ENCODE measurements around the gene NRARP. TPM values are rescaled to one million over a fixed set of nuclear protein-coding genes. Genes with fewer than 3 reads are reported as not detected.

Gene NRARP
- total RNA-seq, 1 experiment from 2014 or later: 1.0 TPM

DNA sequence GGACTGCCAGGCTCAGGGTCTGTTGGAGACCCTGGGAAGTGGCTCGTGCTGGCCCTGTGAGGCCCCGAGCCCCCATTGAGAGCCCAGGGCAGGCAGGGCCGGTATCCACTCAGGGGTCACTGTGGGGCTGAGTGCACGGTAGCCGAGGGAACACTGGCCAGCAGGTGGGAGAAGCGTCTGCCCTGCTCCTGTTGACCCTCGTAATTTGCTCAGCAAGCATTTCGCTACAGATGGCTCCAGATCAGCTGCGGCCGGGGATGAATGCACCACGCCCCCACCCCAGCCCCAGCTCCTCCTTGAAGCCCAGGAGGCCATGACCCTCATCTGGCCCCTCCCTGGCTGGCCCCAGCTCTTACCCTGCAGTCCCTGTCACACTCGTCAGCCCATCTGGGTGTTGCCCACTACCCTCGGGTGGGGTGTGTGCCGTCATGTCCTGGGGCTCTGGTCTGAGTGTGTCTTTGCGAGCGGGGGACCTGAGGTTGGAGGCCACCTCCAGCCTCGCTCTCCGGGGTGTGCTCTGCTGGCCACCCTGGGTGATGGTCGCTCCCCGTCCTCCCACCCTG lies 6.1 kb upstream of the NRARP start:
- H3K4me3 ChIP-seq: no peak overlapping the region
- no peak overlapping the region for H3K27ac ChIP-seq
- peaks cover 13% of the 10 kb centered on the region for H3K27me3 ChIP-seq
- H3K4me1 ChIP-seq: peaks cover 23% of the 10 kb centered on the region
- no peaks in the 10 kb centered on the region for H3K9me3 ChIP-seq (replicated peaks)
- no peak for DNase-seq
- no peaks in the 10 kb centered on the region for H3K36me3 ChIP-seq

DNA sequence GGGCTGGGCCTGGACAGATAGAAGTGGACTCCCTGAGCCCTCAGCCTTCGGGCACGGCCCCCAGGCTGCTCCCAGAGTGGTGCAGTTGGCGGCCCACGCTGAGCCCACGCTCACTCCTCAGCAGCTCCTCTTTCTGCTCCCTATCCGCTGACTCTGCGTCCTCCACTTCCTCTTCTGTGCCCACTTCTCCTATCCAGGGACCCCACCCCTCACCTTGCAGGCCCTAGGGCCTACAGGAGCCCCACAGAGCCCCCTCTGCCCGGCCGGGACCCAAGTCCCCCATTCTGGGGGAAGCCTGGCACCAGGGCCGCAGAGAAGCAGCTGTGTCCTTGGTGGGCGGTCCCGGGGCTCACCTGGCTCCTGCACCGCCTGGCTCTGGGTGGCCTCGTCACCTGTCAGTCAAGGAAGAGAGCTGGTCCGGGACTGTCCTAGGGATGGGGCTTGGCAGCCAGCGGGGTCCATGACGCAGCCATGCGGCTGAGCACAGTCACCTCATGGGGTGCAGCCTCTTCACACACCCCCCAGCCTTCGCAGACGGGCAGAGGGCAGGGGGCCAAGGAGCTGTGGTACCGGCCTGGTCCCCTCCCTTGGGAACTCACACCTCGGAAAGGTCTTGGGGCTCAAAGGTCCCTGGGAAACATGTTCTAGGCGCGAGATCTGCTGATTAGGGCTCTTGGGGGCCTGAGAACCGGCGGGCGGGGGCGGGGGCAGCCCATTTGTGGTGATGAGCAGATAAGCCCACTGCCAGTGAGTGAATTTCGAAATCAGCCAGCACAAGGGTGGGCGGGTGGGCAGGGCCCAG lies 5.4 kb upstream of the NRARP start:
- peaks cover 10% of the 10 kb centered on the region for H3K27me3 ChIP-seq
- no peak for DNase-seq

DNA sequence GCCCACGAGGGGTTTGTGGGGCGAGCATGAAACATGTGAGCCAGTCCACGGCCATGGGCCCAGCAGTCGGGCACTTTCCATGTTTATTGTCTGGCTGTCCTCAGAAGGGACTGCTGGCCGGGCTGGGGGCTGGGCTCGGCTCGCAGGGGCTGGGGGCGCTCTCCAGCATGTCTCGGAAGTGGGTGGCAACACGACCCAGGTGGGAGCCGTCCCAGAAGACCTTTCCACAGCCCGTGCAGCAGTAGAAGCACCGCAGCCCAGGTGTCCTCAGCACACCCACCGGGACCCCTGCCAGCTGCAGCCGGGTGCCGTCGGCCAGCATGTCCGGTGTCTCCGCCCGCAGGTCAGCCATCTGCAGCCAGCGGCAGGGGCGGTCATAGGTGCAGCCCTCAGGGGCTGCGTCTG lies 4.8 kb upstream of the NRARP start:
- no peaks in the 10 kb centered on the region for H3K9me3 ChIP-seq (replicated peaks)
- H3K36me3 ChIP-seq: no peaks in the 10 kb centered on the region
- peaks cover 10% of the 10 kb centered on the region for H3K27me3 ChIP-seq
- DNase-seq: no peak
- H3K4me1 ChIP-seq: peaks cover 23% of the 10 kb centered on the region
- no peak overlapping the region for H3K27ac ChIP-seq
- no peak overlapping the region for H3K4me3 ChIP-seq

More for the DNA sequence above, 5.4 kb upstream of the NRARP start:
- Histone ChIP-seq H3K36me3 (no peaks in the 10 kb centered on the region), H3K9me3 (replicated peaks) (no peaks in the 10 kb centered on the region), H3K4me3 (no peak overlapping the region), H3K4me1 (peaks cover 23% of the 10 kb centered on the region), H3K27ac (no peak overlapping the region)

DNA sequence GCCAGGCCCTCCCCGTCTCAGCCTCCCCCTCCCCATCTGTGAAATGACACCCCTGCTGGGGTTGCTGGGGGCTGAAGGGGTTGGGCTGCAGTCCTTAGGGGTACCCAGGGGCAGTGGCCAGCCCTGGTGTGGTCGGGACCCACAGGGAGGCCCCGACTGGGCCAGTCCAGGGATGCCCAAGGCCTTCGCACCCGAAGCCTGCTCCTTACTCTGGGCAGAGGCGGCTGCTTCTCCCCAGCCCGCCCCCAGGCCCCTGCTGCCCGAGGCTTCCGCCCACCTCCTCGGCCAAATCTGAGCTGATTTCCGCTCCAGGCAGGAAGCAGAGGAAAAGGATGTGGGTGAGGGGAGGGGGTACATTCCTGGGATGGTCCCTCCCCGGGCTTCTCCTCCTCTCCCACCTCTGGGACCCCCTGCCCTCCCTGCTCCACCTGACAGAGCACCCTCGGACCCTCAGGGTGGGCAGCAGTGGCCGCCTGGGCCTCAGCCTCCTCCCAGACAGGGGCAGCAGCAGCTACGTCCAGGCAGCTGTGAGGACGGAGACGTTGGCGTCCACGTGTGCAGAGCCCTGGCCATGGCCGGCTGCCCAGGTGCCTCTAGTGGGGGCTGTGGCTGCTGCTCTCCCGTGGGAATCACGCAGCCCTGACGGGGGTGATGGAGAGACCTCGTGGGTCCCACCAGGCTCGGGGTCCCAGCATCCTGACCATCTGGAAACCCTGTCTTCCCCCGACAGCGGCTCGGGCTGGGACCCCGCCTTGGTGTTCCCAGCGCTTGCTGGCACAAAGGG lies 4.2 kb upstream of the NRARP start:
- peak overlapping the region; percentile 80 for H3K27ac ChIP-seq
- no peaks in the 10 kb centered on the region for H3K9me3 ChIP-seq (replicated peaks)
- peak; percentile 31 to 36 for DNase-seq
- H3K4me3 ChIP-seq: peak overlapping the region; percentile 51
- peaks cover 4% of the 10 kb centered on the region for H3K27me3 ChIP-seq
- peaks cover 23% of the 10 kb centered on the region for H3K4me1 ChIP-seq
- no peaks in the 10 kb centered on the region for H3K36me3 ChIP-seq

DNA sequence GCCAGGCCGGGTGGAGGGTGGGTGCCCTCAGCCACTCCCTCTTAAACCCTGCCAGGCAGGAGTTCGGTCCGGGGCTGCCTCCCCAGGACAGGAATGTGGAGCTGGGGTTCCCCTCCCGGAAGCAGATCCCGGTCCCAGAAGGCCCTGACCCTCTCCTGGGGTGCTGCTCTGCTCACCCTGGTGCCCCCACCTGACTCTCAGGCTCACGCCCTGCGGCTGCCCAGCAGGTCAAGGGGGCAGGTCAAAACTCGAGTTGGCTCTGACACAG lies 3.7 kb upstream of the NRARP start:
- peaks cover 4% of the 10 kb centered on the region; the same call in 1 of the 2 replicates for H3K27me3 ChIP-seq
- H3K27ac ChIP-seq: peak overlapping the region; percentile 80
- H3K36me3 ChIP-seq: no peaks in the 10 kb centered on the region
- peak overlapping the region; percentile 51 for H3K4me3 ChIP-seq
- H3K9me3 ChIP-seq (replicated peaks): no peaks in the 10 kb centered on the region
- DNase-seq: no peak
- peaks cover 23% of the 10 kb centered on the region for H3K4me1 ChIP-seq

DNA sequence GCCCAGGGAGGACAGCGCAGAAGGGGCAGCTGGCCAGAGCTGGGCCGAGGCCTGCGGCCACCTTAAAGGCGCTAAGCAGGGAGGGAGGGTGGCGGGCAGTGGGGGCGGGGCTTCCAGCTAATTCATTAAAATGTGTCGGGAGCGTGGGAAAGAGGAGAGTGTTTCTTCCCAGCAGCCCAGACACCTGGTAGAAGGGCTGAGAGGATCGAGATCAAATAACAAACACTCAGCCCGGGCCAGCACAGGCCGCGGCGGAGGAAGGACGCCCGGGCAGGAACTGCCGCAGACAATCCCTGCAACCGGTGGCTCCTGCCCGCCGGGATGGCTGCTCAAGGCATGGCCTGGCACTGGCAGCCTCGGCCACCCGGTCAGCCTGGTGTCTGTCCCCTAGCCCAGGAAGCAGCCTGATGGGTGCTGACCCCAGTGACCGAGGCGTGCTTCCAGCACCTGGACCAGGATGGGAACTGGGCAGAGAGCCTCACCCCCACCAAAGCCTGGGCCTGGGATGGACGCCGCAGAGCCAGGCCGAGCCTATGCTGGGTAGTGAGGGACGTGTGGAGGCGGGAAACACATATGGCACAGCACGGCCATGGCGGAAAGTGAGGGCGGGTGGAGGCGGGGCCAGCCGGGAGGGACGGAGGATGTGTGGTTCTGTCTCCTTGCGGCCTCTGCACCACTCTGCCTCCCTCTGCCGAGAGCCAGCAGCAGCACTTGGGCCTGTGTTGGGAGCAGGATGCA lies 3.2 kb upstream of the NRARP start:
- peaks cover 24% of the 10 kb centered on the region for H3K4me1 ChIP-seq
- H3K4me3 ChIP-seq: peak overlapping the region; percentile 51
- H3K9me3 ChIP-seq (replicated peaks): no peaks in the 10 kb centered on the region
- H3K36me3 ChIP-seq: no peaks in the 10 kb centered on the region
- peaks cover 4% of the 10 kb centered on the region for H3K27me3 ChIP-seq
- DNase-seq: peak; percentile 90 to 93
- H3K27ac ChIP-seq: peak overlapping the region; percentile 80

DNA sequence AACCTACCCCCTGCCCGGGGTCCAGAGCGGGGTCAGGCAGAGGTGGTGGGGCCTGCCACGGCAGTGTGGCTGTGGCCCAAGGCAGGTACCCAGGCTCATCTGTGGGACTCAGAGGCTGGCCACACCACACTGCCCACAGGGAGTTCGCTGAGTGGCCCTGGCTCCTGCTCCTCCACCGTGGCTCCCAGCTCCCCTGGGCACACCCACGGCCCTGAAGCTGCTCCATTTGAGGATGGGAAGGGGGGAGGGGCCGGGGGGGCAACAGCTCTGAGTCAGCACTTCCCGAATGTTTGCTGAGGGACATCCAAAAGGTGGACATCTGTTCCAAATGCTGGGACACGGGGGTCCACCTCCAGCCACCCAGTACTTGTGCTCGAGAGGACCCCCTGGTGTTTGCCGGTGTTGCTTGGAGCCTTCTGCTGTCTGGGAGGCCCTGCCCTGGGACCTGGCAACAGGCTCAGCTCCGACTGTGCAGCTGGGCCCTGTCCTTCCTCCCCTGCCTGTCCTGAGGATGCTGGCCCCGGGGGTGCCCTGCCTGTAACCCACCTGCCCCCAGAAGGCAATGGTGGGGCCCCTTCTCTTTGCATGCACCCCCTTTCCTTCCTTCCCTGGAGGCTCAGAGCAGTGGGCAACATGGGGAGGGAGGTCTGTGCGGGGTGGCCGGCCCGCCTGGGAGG lies 2.5 kb upstream of the NRARP start:
- Histone ChIP-seq H3K9me3 (replicated peaks) (no peaks in the 10 kb centered on the region), H3K27ac (peak overlapping the region; percentile 80), H3K4me3 (peak overlapping the region; percentile 51), H3K36me3 (no peaks in the 10 kb centered on the region), H3K4me1 (peaks cover 29% of the 10 kb centered on the region), H3K27me3 (peaks cover 9% of the 10 kb centered on the region)
- peak; percentile 74 to 78 for DNase-seq

DNA sequence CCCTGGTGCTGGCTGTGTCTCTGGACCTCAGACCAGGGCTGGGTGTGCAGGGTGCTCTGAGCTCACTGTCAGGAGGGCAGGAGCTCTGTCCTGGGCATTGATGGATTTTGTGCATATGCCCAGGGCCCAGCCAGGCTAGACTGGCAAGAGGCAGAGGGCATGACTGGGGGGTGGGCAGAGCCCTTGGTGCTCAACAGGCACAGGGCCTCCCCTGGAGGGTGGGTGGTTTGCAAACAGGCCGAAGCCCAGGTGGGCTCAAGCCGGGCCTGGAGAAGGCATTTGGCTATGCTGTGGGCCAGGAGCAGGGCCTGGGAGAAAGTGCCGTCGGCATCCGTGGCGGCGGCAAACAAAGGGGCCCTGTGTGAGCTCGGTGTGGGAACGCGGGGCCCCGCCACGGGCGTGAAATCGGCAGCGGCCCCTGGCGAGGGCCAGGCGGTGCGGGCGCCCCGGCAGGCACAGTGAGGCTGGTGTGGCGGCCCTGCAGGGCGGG lies 1.9 kb upstream of the NRARP start:
- peak overlapping the region; percentile 51 for H3K4me3 ChIP-seq
- peak overlapping the region; percentile 80 for H3K27ac ChIP-seq
- peak; percentile 79 to 88 for DNase-seq
- H3K9me3 ChIP-seq (replicated peaks): no peaks in the 10 kb centered on the region
- H3K4me1 ChIP-seq: peaks cover 33% of the 10 kb centered on the region
- H3K36me3 ChIP-seq: no peaks in the 10 kb centered on the region
- peaks cover 11% of the 10 kb centered on the region for H3K27me3 ChIP-seq

DNA sequence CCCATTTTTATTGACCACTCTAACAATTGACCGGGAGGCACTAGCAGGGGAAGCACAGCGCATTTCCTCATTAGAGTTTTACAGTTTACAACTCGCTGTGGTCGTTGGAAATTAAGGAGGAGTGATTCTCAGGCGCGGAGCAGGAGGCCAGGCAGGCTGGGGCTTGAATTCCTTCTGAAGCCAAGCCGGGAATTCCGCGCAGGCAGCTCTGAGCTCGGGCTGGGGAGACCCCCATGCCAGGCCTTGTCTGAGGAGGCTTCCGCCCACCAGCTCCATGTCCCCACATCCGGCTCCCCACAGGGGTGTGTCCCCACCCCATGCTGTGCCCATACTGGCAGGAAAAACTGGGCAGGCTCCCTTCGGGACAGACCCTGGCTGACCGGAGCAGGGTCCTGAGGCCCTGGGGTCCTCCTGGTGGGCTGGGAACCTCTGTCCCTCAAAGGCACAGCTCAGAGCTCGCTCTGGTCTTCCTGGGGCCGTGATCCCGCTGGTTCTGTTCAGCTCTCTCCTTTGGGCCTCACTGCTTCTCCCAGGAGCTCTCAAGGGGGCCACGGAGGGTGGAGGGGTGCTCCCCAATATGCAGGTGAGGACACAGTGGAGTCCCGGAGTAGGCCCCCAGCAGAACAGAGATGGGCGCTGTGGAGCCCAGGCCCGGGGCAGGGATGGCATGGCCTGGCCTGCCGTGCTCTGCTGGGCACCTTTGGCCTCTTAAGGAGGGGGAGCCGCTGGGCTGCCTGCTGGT lies 1.3 kb upstream of the NRARP start:
- Histone ChIP-seq H3K9me3 (replicated peaks) (no peaks in the 10 kb centered on the region), H3K27me3 (peaks cover 17% of the 10 kb centered on the region), H3K4me3 (no peak overlapping the region), H3K36me3 (no peaks in the 10 kb centered on the region), H3K4me1 (peaks cover 38% of the 10 kb centered on the region), H3K27ac (peak overlapping the region; percentile 80)
- peak in 1 of 2 experiments; percentile 29 for DNase-seq

DNA sequence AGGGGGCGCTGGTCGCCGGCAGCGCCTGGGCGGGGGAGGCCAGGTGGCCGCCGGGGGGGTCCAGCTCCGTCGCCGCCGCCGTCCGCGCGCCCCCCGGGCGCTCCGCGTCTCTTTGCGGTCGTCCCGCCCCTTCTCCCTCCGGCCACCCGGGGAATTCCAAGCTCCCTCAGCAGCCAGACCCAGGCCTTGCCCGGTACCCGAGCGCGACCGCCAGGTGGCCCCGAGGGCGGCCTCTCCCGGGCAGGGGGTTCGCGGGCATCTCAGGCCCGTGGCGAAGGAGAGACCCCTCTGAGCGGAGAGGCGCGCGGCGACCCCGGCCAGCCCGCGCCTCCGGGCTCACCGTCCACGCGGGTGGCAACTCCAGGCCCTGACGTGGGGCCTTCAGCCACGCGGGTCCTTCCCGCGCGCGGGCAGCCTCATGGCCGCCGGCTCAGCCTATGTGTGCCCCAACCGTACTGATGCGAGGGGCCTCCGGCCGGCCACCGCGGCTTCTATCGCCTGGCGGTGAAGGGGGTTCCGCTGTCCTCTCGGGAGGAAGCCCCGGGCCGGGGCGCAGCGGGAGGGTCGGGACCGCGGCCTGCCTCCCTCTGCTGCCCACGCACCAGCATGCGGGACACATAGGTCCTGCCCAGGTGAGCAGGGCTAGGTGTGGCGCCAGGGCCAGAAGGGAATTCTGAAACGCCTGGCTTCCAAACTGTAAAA lies 529 bp upstream of the NRARP start:
- peaks cover 38% of the 10 kb centered on the region for H3K4me1 ChIP-seq

DNA sequence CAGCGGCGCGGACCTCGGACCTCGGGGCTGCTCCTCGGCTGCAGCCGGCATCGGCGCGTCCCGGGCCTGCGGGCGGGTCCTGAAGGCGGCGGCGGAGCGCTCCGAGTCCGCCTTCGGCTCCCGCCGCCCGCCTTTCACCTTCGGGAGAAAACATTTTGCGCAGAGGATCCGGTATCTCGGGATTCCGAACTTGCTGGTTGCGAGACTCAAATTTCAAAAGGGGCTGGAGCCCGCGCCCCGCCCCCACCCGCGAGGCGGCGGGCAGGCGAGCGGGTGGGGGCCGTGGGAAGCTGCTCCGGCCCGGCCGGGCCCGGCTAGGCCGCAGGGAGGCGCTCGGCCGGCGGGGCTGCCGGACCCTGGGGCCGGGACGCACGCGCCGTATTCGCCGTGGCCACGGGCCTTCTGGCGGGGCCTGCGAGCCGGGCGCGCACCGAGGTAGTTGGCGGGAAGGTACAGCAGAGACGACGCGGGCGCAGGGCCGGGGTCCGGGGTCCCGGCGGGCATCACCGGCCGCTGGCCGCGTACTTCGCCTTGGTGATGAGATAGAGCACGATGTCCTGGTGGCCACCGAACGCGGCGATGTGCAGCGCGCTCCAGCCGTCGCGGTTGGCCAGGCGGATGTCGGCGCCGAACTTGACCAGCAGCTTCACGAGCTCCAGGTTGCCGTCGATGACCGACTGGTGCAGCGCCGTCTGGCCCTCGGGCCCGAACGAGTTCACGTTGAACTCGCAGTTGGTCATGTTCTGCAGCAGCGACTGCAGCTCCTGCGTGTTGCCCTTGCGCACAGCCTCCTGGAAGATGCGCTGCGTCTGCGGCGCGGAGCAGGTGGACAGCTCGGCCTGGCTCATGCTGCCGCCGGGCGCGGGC lies 757 bp downstream of the NRARP start:
- Histone ChIP-seq H3K36me3 (no peaks in the 10 kb centered on the region), H3K27me3 (peaks cover 32% of the 10 kb centered on the region), H3K27ac (no peak overlapping the region), H3K4me1 (peaks cover 44% of the 10 kb centered on the region), H3K9me3 (replicated peaks) (no peaks in the 10 kb centered on the region), H3K4me3 (peak overlapping the region; percentile 52)
- DNase-seq: peak; percentile 52 to 71

More for the DNA sequence above, 529 bp upstream of the NRARP start:
- no peak overlapping the region for H3K4me3 ChIP-seq
- no peaks in the 10 kb centered on the region for H3K9me3 ChIP-seq (replicated peaks)
- no peaks in the 10 kb centered on the region for H3K36me3 ChIP-seq
- DNase-seq: no peak
- peaks cover 21% of the 10 kb centered on the region for H3K27me3 ChIP-seq
- no peak overlapping the region for H3K27ac ChIP-seq

DNA sequence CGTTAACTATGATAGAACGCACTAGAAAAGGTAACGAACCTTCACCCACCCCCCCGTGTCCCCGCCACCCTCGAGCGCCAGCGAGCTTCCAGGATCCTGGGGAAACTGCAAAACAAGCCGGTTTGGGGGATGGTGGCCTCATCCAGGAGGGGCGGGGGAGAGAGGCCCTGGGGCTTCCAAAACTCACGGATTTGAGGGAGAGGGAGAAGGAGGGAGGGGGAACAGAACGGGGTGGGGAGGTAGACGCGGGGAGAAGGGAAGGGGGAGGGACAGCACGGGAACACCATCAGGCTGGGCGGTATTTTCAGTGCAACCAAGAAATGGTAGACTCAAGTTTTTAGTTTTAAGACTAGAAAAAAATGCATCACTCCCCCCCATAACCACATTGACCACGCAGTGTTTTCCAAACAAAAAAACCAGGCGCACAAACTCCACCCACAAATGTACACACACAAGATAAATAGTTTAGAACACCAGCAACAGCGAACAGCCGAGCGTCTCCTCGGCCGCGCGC lies 1.4 kb downstream of the NRARP start:
- H3K9me3 ChIP-seq (replicated peaks): no peaks in the 10 kb centered on the region
- no peak overlapping the region for H3K27ac ChIP-seq
- peak overlapping the region; percentile 52 for H3K4me3 ChIP-seq
- peaks cover 34% of the 10 kb centered on the region for H3K27me3 ChIP-seq
- DNase-seq: peak; percentile 74 to 83
- H3K4me1 ChIP-seq: peaks cover 40% of the 10 kb centered on the region
- no peaks in the 10 kb centered on the region for H3K36me3 ChIP-seq

All from SJCRH30 (cell line).